Measurements from ENCODE around the gene GALNT10.

GALNT10 gene

GRCh38 chr5:154287136-154287535 is 96.6 kb downstream of the GALNT10 start:
- Histone ChIP-seq H2AFZ (ENCODE audit: low read depth, low read length) (no peak overlapping the region), H3K9me3 (ENCODE audit: insufficient read depth, low read length, severe bottlenecking) (no peaks in the 10 kb centered on the region), H3K27ac (ENCODE audit: low read length) (no peak overlapping the region), H3K36me3 (ENCODE audit: insufficient read depth, low read length) (no peaks in the 10 kb centered on the region), H3K4me3 (ENCODE audit: low read depth in 1 of 2, low read length in 2 of 2) (no peak overlapping the region), H3K79me2 (ENCODE audit: insufficient read depth, low read length) (no peaks in the 10 kb centered on the region), H3K9ac (ENCODE audit: low read depth, low read length) (no peak overlapping the region), H3K4me1 (ENCODE audit: insufficient read depth, low read length) (no peaks in the 10 kb centered on the region), H3K27me3 (ENCODE audit: insufficient read depth, low read length, poor library complexity) (no peaks in the 10 kb centered on the region), H4K20me1 (ENCODE audit: insufficient read depth, low read length) (no peaks in the 10 kb centered on the region), H3K4me2 (ENCODE audit: insufficient read depth, low read length) (no peak overlapping the region)
- TF ChIP-seq, protein P1, sequence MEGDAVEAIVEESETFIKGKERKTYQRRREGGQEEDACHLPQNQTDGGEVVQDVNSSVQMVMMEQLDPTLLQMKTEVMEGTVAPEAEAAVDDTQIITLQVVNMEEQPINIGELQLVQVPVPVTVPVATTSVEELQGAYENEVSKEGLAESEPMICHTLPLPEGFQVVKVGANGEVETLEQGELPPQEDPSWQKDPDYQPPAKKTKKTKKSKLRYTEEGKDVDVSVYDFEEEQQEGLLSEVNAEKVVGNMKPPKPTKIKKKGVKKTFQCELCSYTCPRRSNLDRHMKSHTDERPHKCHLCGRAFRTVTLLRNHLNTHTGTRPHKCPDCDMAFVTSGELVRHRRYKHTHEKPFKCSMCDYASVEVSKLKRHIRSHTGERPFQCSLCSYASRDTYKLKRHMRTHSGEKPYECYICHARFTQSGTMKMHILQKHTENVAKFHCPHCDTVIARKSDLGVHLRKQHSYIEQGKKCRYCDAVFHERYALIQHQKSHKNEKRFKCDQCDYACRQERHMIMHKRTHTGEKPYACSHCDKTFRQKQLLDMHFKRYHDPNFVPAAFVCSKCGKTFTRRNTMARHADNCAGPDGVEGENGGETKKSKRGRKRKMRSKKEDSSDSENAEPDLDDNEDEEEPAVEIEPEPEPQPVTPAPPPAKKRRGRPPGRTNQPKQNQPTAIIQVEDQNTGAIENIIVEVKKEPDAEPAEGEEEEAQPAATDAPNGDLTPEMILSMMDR (IDR thresholded peaks at IDR 0.05; ENCODE audit: borderline replicate concordance, extremely low read depth, low read length, poor library complexity, severe bottlenecking): no peak
- no peak for TF ChIP-seq EZH2 (IDR thresholded peaks at IDR 0.05; ENCODE audit: borderline replicate concordance, low read depth, low read length, severe bottlenecking)
- no peak for ATAC-seq (ENCODE audit: insufficient read depth, low read depth)
- no peak for DNase-seq

DNA sequence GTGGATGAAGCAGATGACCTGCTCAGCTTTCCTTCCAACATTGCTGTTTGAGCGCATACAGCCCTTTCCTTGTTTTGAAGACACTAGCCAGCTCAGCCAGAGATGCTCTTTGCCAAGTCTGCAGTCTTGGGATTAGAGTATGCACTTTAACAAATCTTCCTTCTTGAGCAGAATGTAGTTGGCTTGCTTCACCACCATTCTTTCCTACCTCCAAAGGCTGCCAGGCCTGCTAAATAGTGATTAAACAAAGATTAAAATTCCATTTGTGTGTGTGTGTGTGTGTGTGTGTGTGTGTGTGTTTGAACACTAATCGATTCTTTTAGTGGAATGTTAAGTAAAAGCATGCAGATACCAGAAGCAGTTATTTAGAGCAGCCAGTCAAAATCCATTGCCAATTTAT is 97.6 kb downstream of the GALNT10 start:
- H4K20me1 ChIP-seq (ENCODE audit: insufficient read depth, low read length): no peaks in the 10 kb centered on the region
- H3K9me3 ChIP-seq (ENCODE audit: insufficient read depth, low read length, severe bottlenecking): no peaks in the 10 kb centered on the region
- H3K27me3 ChIP-seq (ENCODE audit: insufficient read depth, low read length, poor library complexity): no peaks in the 10 kb centered on the region
- no peaks in the 10 kb centered on the region for H3K79me2 ChIP-seq (ENCODE audit: insufficient read depth, low read length)
- no peaks in the 10 kb centered on the region for H3K36me3 ChIP-seq (ENCODE audit: insufficient read depth, low read length)
- H3K27ac ChIP-seq (ENCODE audit: low read length): no peak overlapping the region
- TF ChIP-seq, protein P1 (IDR thresholded peaks at IDR 0.05; ENCODE audit: borderline replicate concordance, extremely low read depth, low read length, poor library complexity, severe bottlenecking): no peak
- no peak for TF ChIP-seq EZH2 (IDR thresholded peaks at IDR 0.05; ENCODE audit: borderline replicate concordance, low read depth, low read length, severe bottlenecking)
- no peak overlapping the region for H3K4me2 ChIP-seq (ENCODE audit: insufficient read depth, low read length)
- no peaks in the 10 kb centered on the region for H3K4me1 ChIP-seq (ENCODE audit: insufficient read depth, low read length)
- no peak for DNase-seq
- H2AFZ ChIP-seq (ENCODE audit: low read depth, low read length): no peak overlapping the region
- no peak for ATAC-seq (ENCODE audit: insufficient read depth, low read depth)
- no peak overlapping the region for H3K9ac ChIP-seq (ENCODE audit: low read depth, low read length)
- no peak overlapping the region for H3K4me3 ChIP-seq (ENCODE audit: low read depth in 1 of 2, low read length in 2 of 2)

GRCh38 chr5:154291917-154292316 is 101.4 kb downstream of the GALNT10 start:
- no peaks in the 10 kb centered on the region for H3K79me2 ChIP-seq (ENCODE audit: insufficient read depth, low read length)
- no peak for ATAC-seq (ENCODE audit: insufficient read depth, low read depth)
- H3K27ac ChIP-seq (ENCODE audit: low read length): no peak overlapping the region
- H3K27me3 ChIP-seq (ENCODE audit: insufficient read depth, low read length, poor library complexity): no peaks in the 10 kb centered on the region
- no peaks in the 10 kb centered on the region for H3K9me3 ChIP-seq (ENCODE audit: insufficient read depth, low read length, severe bottlenecking)
- no peaks in the 10 kb centered on the region for H3K4me1 ChIP-seq (ENCODE audit: insufficient read depth, low read length)
- peaks cover 4% of the 10 kb centered on the region; the same call in 1 of the 2 replicates for H3K36me3 ChIP-seq (ENCODE audit: insufficient read depth, low read length)
- H3K9ac ChIP-seq (ENCODE audit: low read depth, low read length): no peak overlapping the region
- no peak overlapping the region for H2AFZ ChIP-seq (ENCODE audit: low read depth, low read length)
- no peak for TF ChIP-seq EZH2 (IDR thresholded peaks at IDR 0.05; ENCODE audit: borderline replicate concordance, low read depth, low read length, severe bottlenecking)
- TF ChIP-seq, protein P1 (IDR thresholded peaks at IDR 0.05; ENCODE audit: borderline replicate concordance, extremely low read depth, low read length, poor library complexity, severe bottlenecking): no peak
- no peak for DNase-seq
- H3K4me2 ChIP-seq (ENCODE audit: insufficient read depth, low read length): no peak overlapping the region
- no peaks in the 10 kb centered on the region for H4K20me1 ChIP-seq (ENCODE audit: insufficient read depth, low read length)
- H3K4me3 ChIP-seq (ENCODE audit: low read depth in 1 of 2, low read length in 2 of 2): no peak overlapping the region

DNA sequence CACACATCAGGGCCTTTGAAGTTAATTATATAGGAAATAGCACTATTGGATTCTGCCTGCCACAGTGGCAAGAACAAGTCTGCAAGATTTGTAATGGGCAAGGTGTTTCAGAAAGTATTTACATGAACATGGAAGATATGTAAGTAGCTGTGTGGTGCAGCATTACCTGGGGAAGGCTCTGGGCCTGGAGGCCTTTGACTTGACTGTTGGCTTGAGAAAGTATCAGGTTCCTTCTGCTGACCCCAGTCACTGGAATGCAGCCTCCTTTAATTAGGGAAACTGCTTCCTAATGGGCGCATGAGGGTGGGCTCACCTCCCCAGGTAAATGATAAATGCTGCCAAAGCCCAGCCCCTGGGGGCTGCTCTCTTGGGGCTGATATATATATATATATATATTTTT is 102.7 kb downstream of the GALNT10 start:
- Histone ChIP-seq H3K36me3 (ENCODE audit: insufficient read depth, low read length) (peaks cover 4% of the 10 kb centered on the region; the same call in 1 of the 2 replicates), H3K9ac (ENCODE audit: low read depth, low read length) (no peak overlapping the region), H3K9me3 (ENCODE audit: insufficient read depth, low read length, severe bottlenecking) (no peaks in the 10 kb centered on the region), H3K4me1 (ENCODE audit: insufficient read depth, low read length) (no peaks in the 10 kb centered on the region), H3K27ac (ENCODE audit: low read length) (no peak overlapping the region), H3K79me2 (ENCODE audit: insufficient read depth, low read length) (no peaks in the 10 kb centered on the region), H3K4me2 (ENCODE audit: insufficient read depth, low read length) (no peak overlapping the region), H2AFZ (ENCODE audit: low read depth, low read length) (no peak overlapping the region), H3K4me3 (ENCODE audit: low read depth in 1 of 2, low read length in 2 of 2) (no peak overlapping the region), H4K20me1 (ENCODE audit: insufficient read depth, low read length) (no peaks in the 10 kb centered on the region), H3K27me3 (ENCODE audit: insufficient read depth, low read length, poor library complexity) (no peaks in the 10 kb centered on the region)
- ATAC-seq (ENCODE audit: insufficient read depth, low read depth) (no peak), DNase-seq (no peak)
- TF ChIP-seq, protein P1 (IDR thresholded peaks at IDR 0.05; ENCODE audit: borderline replicate concordance, extremely low read depth, low read length, poor library complexity, severe bottlenecking): no peak
- no peak for TF ChIP-seq EZH2 (IDR thresholded peaks at IDR 0.05; ENCODE audit: borderline replicate concordance, low read depth, low read length, severe bottlenecking)
